Gastrocnemius medialis (tissue), 4 donors: Measurements from ENCODE around the gene RAB2B. TPM values are rescaled to one million over a fixed set of nuclear protein-coding genes. Genes with fewer than 3 reads are reported as not detected.
A peak's percentile ranks its signal among the peaks of the same experiment; 100 is the strongest.

Experiments
- ATAC-seq, 2 donors: fragments of 150-250 bp; one replicate each; pipeline ENCODE4 v1.9.1; 2016
- DNase-seq, 2 donors: peaks; one replicate each; pipeline ENCODE4 v3.0.0-alpha.2; 2019
- H3K27ac ChIP-seq, 4 donors: fragments of 200-600 bp; sonication (generic); 1 replicate in 1 of 4; 2 replicates in 3 of 4; pipeline ENCODE4 v1.5.1; 2016 to 2018; ENCODE audit warnings: mild to moderate bottlenecking in 2 of 4, moderate library complexity in 1 of 4
- H3K27me3 ChIP-seq, 3 donors: fragments of 200-600 bp; sonication (generic) in 2 of 3; 1 replicate in 1 of 3; 2 replicates in 2 of 3; pipeline versions ENCODE4 v1.5.1 to v1.6.0; 2016 to 2019; ENCODE audit warnings: mild to moderate bottlenecking in 1 of 3, moderate library complexity in 1 of 3
- H3K36me3 ChIP-seq, 2 donors: fragments of 200-600 bp; sonication (generic) in 1 of 2; one replicate each; pipeline ENCODE4 v1.5.1; 2017 to 2018
- H3K4me1 ChIP-seq, 2 donors: fragments of 200-600 bp; sonication (generic) in 1 of 2; one replicate each; pipeline ENCODE4 v1.5.1; 2016 to 2017; ENCODE audit warnings: mild to moderate bottlenecking in 2 of 2
- H3K4me3 ChIP-seq, 4 donors: fragments of 200-600 bp; sonication (generic) in 3 of 4; 1 replicate in 1 of 4; 2 replicates in 3 of 4; pipeline ENCODE4 v1.5.1; 2016 to 2019; ENCODE audit warnings: mild to moderate bottlenecking in 2 of 4
- H3K9me3 ChIP-seq, 3 donors: fragments of 200-600 bp; sonication (generic) in 2 of 3; 1 replicate in 1 of 3; 2 replicates in 2 of 3; pipeline ENCODE4 v1.5.1; 2016 to 2019
- POLR2A ChIP-seq, 2 donors: fragments of 450-650 bp; IDR thresholded peaks; one replicate each; pipeline ENCODE4 v1.6.1; 2017; ENCODE audit warnings: antibody characterized with exemption in 2 of 2, mild to moderate bottlenecking in 2 of 2, moderate library complexity in 2 of 2
- in situ Hi-C, 4 donors: fragments of 200-750 bp; cut with MboI; loops; one replicate each; pipeline versions ENCODE4 v1.15.0 to v1.8.0; 2017; ENCODE audit warnings: low sequenced_read_pairs in 4 of 4
- intact Hi-C: fragments of 100-400 bp; cut with DNase I; formaldehyde crosslinking; loops from one replicate; pipeline ENCODE4 v1.15.1; 2023; ENCODE audit warnings: low total_unique reads
- total RNA-seq, 4 donors: library from RNA; depleted of rRNA; stranded (reverse); fragments of >200 nt; gene quantifications; one replicate each; pipeline versions ENCODE4 v1.1.0 to v1.2.3, GENCODE V29; 2016
- TF ChIP-seq, protein P1 (sequence below), 5 experiments: fragments of 450-650 bp in 3 of 5; fragments of 200-600 bp in 2 of 5; sonication (generic) in 2 of 5; IDR thresholded peaks in 4 of 5; conservative IDR thresholded peaks in 1 of 5; 1 replicate in 4 of 5; 2 replicates in 1 of 5; pipeline ENCODE4 v1.5.1; 2016 to 2019; ENCODE audit warnings: antibody characterized with exemption in 5 of 5, mild to moderate bottlenecking in 3 of 5, moderate library complexity in 3 of 5

The RAB2B gene
- total RNA-seq, 4 donors from 2014 or later = 4.8 to 13.6 (median 8.0) TPM

DNA sequence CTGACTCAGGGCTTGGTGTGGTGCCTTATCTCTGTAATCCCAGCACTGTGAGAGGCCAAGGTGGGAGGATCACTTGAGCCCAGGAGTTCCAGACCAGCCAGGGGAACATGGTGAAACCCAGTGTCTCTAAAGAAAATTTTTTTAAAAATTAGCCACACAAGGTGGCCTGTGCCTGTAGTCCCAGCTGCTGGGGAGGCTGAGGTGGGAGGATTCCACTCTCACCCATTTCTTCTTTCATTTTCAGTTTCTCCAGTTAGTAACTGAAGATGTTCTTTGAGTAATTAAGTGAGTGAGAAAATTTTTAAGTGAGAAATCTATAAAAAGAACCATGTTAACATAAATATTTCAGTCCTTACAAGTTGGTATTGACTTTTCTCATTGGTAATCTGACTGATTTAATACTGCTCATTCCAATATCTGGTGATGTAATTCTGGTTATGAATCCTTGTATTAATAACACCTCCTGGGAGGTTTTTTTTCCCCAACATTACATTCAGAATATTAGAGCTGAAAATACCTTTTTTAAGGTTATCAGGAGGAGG, 28.3 kb upstream of the RAB2B start:
- ATAC-seq (no peak), DNase-seq (no peak)
- in situ Hi-C loops = no loop called here
- H3K9me3 ChIP-seq = no peaks in the 10 kb centered on the region
- no peaks in the 10 kb centered on the region for H3K27me3 ChIP-seq
- peaks cover 0 to 50% of the 10 kb centered on the region in 2 donors for H3K36me3 ChIP-seq
- intact Hi-C loops = no loop called here
- no peak for TF ChIP-seq POLR2A (IDR thresholded peaks at IDR 0.05)
- TF ChIP-seq, protein P1, sequence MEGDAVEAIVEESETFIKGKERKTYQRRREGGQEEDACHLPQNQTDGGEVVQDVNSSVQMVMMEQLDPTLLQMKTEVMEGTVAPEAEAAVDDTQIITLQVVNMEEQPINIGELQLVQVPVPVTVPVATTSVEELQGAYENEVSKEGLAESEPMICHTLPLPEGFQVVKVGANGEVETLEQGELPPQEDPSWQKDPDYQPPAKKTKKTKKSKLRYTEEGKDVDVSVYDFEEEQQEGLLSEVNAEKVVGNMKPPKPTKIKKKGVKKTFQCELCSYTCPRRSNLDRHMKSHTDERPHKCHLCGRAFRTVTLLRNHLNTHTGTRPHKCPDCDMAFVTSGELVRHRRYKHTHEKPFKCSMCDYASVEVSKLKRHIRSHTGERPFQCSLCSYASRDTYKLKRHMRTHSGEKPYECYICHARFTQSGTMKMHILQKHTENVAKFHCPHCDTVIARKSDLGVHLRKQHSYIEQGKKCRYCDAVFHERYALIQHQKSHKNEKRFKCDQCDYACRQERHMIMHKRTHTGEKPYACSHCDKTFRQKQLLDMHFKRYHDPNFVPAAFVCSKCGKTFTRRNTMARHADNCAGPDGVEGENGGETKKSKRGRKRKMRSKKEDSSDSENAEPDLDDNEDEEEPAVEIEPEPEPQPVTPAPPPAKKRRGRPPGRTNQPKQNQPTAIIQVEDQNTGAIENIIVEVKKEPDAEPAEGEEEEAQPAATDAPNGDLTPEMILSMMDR (IDR thresholded peaks at IDR 0.05 in 4 of 5, conservative IDR thresholded peaks at IDR 0.05 in 1 of 5) = no peak
- peaks cover 11 to 12% of the 10 kb centered on the region in 2 donors for H3K4me1 ChIP-seq
- H3K27ac ChIP-seq = no peak overlapping the region
- no peak overlapping the region for H3K4me3 ChIP-seq

DNA sequence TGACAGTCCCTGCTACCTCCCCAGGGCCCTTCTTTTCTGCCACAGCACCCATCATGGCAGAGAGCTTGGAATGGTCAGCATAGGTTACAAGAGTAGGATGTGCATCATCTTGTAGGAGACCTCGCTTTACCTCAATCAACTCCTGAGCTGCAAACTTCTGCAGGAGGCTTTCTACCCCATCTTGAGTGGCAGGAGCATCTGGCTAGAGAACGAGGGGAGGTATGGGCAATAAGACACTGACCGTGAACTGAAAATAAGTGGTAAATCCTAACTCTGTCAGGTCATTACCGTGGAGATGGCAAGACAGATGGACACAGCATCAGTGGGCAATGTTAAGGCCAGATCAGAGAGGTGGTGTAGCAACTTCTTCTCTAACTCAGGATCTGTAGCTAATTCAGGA, 26.6 kb upstream of the RAB2B start:
- TF ChIP-seq, protein P1 (IDR thresholded peaks at IDR 0.05 in 4 of 5, conservative IDR thresholded peaks at IDR 0.05 in 1 of 5) = no peak
- no peak for TF ChIP-seq POLR2A (IDR thresholded peaks at IDR 0.05)
- no peak overlapping the region for H3K4me3 ChIP-seq
- DNase-seq = no peak
- H3K4me1 ChIP-seq = no peaks in the 10 kb centered on the region
- H3K27me3 ChIP-seq = no peaks in the 10 kb centered on the region
- no peak for ATAC-seq
- in situ Hi-C loops = loop anchor here in 1 of 4 donors (5.0 kb wide), 1 partner anchor 54 kb away; no protein-coding TSS in a partner anchor
- no peak overlapping the region for H3K27ac ChIP-seq
- intact Hi-C loops = no loop called here
- no peaks in the 10 kb centered on the region for H3K9me3 ChIP-seq
- H3K36me3 ChIP-seq = peaks cover 0 to 65% of the 10 kb centered on the region in 2 donors

DNA sequence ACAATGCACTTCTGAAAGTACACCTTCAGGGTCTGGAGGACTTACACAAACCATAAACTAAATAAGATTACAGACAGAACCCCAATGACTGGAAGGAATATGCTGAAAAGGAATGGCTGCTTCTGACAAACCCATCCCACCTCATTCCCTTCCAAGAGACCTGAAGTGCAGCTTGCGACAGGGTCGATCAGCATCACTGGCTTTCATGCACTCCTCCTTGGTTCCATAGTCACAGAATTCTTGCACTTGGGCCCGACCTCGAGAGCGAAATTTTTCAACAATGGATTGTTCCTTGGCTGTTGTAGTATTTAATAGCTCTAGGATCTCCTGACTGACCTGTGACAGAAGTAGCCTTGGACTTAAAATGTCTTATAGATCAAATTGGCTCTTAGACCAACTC, 24.8 kb upstream of the RAB2B start:
- DNase-seq (no peak), ATAC-seq (no peak)
- H3K27me3 ChIP-seq = no peaks in the 10 kb centered on the region
- TF ChIP-seq POLR2A (IDR thresholded peaks at IDR 0.05) = no peak
- TF ChIP-seq, protein P1 (IDR thresholded peaks at IDR 0.05 in 4 of 5, conservative IDR thresholded peaks at IDR 0.05 in 1 of 5) = no peak
- H3K4me1 ChIP-seq = no peaks in the 10 kb centered on the region
- H3K36me3 ChIP-seq = peaks cover 0 to 71% of the 10 kb centered on the region in 2 donors
- in situ Hi-C loops = loop anchor here in 1 of 4 donors (5.0 kb wide), 1 partner anchor 56 kb away; no protein-coding TSS in a partner anchor
- H3K4me3 ChIP-seq = no peak overlapping the region
- H3K9me3 ChIP-seq = no peaks in the 10 kb centered on the region
- no peak overlapping the region for H3K27ac ChIP-seq
- intact Hi-C loops = no loop called here

DNA sequence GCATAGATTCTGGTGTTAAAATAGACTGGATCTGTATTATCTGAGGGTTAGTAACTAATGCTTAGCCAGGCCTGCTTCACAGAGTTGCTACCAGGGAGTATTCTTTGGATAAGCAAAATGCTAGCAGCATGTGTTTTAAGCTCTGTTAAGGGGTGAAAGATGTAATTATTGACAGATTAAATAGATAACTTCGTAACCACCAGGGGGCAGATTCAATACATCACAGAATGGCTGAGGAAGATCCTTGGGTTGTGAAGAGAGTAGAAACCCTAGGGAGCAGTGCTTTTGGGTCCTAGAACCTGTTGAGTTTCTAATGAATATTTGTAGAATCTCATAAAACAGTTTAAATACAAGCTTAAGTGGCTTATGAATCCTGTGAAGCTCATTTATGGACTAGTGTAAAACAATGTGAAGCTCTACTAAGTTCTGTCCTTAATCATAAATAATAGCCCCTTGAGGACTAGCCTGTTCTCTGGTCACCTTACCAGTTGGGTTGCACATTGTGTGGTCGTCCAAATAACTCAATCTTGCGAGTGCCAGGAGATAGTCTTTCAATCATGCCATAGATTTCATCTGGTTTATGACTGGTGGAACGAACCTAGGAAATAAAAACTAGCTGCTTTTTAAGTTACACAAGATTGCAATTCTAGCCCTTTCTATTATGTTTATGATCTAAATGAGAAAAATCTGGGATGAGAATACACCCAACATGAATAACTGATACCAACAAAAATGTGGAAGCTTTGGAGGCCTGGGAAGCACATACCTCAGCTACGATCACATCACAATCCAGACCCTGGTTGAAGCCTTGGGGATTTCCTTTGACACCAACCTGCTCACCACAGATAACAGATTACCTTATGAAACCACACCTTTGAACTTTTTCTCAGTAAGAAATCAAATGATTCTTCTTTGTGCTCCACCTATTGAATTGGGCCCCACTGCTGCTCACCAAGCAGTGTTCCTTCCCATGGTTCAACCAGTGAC, 22.1 kb upstream of the RAB2B start:
- in situ Hi-C loops = no loop called here
- peak overlapping the region in 1 of 4 donors; percentile 21 for H3K27ac ChIP-seq
- no peak for ATAC-seq

More for the DNA sequence above, 22.1 kb upstream of the RAB2B start:
- intact Hi-C loops = loop anchor here (2.0 kb wide), 1 partner anchor 58 kb away; no protein-coding TSS in a partner anchor
- no peaks in the 10 kb centered on the region for H3K27me3 ChIP-seq
- no peak overlapping the region for H3K4me3 ChIP-seq
- H3K36me3 ChIP-seq = peaks cover 0 to 95% of the 10 kb centered on the region in 2 donors
- no peak for DNase-seq
- H3K9me3 ChIP-seq = no peaks in the 10 kb centered on the region
- TF ChIP-seq, protein P1 (IDR thresholded peaks at IDR 0.05 in 4 of 5, conservative IDR thresholded peaks at IDR 0.05 in 1 of 5) = peak; percentile 12 to 41 (median 27)
- TF ChIP-seq POLR2A (IDR thresholded peaks at IDR 0.05) = no peak
- no peaks in the 10 kb centered on the region for H3K4me1 ChIP-seq
